ENCODE results near the gene PTCH1. TPM values are rescaled to one million over a fixed set of nuclear protein-coding genes. Genes with fewer than 3 reads are reported as not detected.

The PTCH1 gene
- total RNA-seq, 4 donors from 2014 or later = 4.2 to 6.9 (median 5.2) TPM

GRCh38 chr9:95440447-95440846 lies 76.3 kb downstream of the PTCH1 start:
- H3K36me3 ChIP-seq = peaks cover 0 to 10% of the 10 kb centered on the region in 2 donors
- ATAC-seq (no peak), DNase-seq (no peak)
- no peak overlapping the region for H3K27ac ChIP-seq
- in situ Hi-C loops (cut with MboI; ENCODE audit: low sequenced_read_pairs in 4 of 4) = no loop called here
- no peak for TF ChIP-seq POLR2A (IDR thresholded peaks at IDR 0.05)
- TF ChIP-seq CTCF (IDR thresholded peaks at IDR 0.05 in 4 of 5, conservative IDR thresholded peaks at IDR 0.05 in 1 of 5) = no peak
- intact Hi-C loops (cut with DNase I; ENCODE audit: low total_unique reads) = no loop called here
- no peak overlapping the region for H3K4me3 ChIP-seq
- no peaks in the 10 kb centered on the region for H3K4me1 ChIP-seq
- H3K27me3 ChIP-seq = no peaks in the 10 kb centered on the region
- no peaks in the 10 kb centered on the region for H3K9me3 ChIP-seq

- in situ Hi-C loops (cut with MboI; ENCODE audit: low sequenced_read_pairs in 4 of 4) (no loop called here), intact Hi-C loops (cut with DNase I; ENCODE audit: low total_unique reads) (no loop called here)
- H3K4me1 ChIP-seq = no peaks in the 10 kb centered on the region
- TF ChIP-seq CTCF (IDR thresholded peaks at IDR 0.05 in 4 of 5, conservative IDR thresholded peaks at IDR 0.05 in 1 of 5) (no peak), POLR2A (IDR thresholded peaks at IDR 0.05) (no peak)
- H3K9me3 ChIP-seq = no peaks in the 10 kb centered on the region
- H3K36me3 ChIP-seq = no peaks in the 10 kb centered on the region
- no peaks in the 10 kb centered on the region for H3K27me3 ChIP-seq
- DNase-seq (no peak), ATAC-seq (no peak)
- no peak overlapping the region for H3K4me3 ChIP-seq
- no peak overlapping the region for H3K27ac ChIP-seq
Measured at GRCh38 chr9:95438561-95439357, 78.0 kb downstream of the PTCH1 start.

GRCh38 chr9:95437559-95437958 lies 79.2 kb downstream of the PTCH1 start:
- Histone ChIP-seq H3K27ac (no peak overlapping the region), H3K4me1 (no peaks in the 10 kb centered on the region), H3K4me3 (no peak overlapping the region), H3K9me3 (no peaks in the 10 kb centered on the region), H3K27me3 (no peaks in the 10 kb centered on the region), H3K36me3 (no peaks in the 10 kb centered on the region)
- TF ChIP-seq POLR2A (IDR thresholded peaks at IDR 0.05) = no peak
- no peak for TF ChIP-seq CTCF (IDR thresholded peaks at IDR 0.05 in 4 of 5, conservative IDR thresholded peaks at IDR 0.05 in 1 of 5)
- no peak for ATAC-seq
- intact Hi-C loops (cut with DNase I; ENCODE audit: low total_unique reads) = no loop called here
- DNase-seq = no peak
- in situ Hi-C loops (cut with MboI; ENCODE audit: low sequenced_read_pairs in 4 of 4) = no loop called here

- Histone ChIP-seq H3K27ac (no peak overlapping the region), H3K27me3 (no peaks in the 10 kb centered on the region), H3K9me3 (no peaks in the 10 kb centered on the region), H3K4me1 (no peaks in the 10 kb centered on the region), H3K36me3 (no peaks in the 10 kb centered on the region), H3K4me3 (no peak overlapping the region)
- TF ChIP-seq POLR2A (IDR thresholded peaks at IDR 0.05) = no peak
- TF ChIP-seq CTCF (IDR thresholded peaks at IDR 0.05 in 4 of 5, conservative IDR thresholded peaks at IDR 0.05 in 1 of 5) = no peak
- DNase-seq (no peak), ATAC-seq (no peak)
- in situ Hi-C loops (cut with MboI; ENCODE audit: low sequenced_read_pairs in 4 of 4) (no loop called here), intact Hi-C loops (cut with DNase I; ENCODE audit: low total_unique reads) (no loop called here)
Measured at GRCh38 chr9:95436416-95436815, 80.4 kb downstream of the PTCH1 start.
